ENCODE data around the gene LCN6.
"Not testable (repeated sequence)": the region's sequence is repeated elsewhere in the genome, so short reads cannot be mapped to it uniquely, and the experiment has no call there.

LCN6 gene

DNA sequence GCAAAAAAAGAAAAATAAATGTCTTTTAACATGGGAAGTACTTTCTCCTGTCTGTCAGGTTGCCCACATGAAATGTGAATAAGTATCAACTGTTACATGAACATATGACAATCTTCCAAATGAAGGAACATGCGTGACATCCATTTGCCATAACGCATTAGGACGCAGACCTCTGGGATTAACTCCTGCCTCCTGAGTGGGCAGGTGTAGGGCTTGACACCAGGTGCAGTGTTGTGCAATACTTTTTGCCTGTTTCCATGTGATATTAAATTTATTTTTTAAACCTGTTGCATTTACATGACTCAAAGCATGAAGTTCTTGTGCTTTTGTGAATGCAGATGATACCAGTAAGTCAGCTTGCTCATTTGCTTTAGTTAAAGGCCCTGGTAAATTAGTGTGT lies 34.1 kb upstream of the LCN6 start:
- DNase-seq, result no peak

DNA sequence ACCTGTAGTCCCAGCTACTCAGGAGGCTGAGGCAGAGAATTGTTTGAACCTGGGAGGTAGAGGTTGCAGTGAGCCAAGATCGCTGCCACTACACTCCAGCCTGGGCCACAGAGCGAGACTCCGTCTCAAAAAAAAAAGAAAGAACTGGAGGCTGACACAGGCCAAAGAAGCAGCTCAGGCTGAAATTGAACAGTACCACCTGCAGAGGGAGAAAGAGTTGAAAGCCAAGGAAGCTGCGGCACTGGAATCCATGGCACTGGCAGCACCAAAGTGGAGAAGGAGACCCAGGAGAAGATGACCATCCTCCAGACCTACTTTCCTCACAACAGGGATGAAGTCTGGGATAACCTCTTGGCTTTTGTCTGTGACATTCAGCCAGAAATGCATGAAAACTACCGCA lies 31.5 kb upstream of the LCN6 start:
- DNase-seq, result no peak

DNA sequence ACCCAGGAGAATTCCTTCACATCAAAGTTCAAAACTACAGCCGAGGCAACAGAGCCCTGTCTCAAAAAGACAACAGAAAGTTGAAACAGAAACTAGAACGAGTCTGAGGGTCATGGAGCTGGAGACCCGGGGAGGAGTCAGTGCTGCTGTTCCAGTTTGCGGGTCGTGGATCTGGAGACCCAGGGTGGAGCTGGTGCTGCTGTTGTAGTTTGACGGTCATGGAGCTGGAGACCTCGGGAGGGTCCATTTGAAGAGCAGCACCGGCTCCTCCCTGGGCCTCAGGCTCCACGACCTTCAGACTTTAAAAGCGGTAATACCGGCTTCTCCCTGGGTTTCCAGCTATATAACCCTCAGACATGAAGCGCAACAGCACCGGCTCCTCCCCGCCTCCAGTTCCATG lies 29.0 kb upstream of the LCN6 start:
- DNase-seq, result no peak

DNA sequence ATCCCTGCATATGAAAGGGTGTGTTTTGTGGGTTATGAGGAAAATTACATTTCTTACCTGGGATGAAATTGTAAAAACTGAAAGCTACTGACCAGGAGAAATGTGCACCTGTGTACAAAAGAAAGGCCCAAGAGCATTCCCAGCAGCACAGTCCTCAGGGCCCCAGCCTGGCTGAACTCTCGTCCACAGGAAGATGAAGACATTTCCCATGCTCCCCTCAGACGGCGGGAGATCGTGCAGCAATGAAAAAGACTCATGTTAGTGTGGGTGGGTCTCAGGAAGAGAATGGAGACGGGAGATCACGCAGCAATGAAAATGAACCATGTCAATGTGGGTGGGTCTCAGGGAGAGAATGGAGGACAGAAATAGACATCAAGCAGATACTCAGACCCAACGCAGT lies 28.6 kb upstream of the LCN6 start:
- no peak for DNase-seq

DNA sequence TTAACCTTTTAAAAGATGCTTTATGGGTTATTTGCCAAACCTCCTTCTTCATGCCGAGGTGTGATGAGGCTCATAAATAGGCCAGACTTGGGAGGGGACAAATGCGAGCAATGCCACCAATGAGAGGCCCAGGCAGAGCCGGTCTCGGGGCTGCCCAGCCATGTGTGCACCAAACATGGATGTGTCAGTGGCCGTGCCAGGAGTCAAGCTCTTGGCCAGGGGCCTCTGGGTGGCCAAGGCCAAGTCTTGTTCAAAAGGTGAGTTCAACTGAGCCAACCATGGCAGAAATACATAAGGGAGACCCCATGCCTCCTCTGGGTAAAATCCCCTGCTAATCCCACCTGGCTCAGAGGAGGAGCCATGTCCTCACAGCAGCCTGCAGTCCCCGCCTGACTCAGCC lies 26.9 kb upstream of the LCN6 start:
- no peak for DNase-seq

DNA sequence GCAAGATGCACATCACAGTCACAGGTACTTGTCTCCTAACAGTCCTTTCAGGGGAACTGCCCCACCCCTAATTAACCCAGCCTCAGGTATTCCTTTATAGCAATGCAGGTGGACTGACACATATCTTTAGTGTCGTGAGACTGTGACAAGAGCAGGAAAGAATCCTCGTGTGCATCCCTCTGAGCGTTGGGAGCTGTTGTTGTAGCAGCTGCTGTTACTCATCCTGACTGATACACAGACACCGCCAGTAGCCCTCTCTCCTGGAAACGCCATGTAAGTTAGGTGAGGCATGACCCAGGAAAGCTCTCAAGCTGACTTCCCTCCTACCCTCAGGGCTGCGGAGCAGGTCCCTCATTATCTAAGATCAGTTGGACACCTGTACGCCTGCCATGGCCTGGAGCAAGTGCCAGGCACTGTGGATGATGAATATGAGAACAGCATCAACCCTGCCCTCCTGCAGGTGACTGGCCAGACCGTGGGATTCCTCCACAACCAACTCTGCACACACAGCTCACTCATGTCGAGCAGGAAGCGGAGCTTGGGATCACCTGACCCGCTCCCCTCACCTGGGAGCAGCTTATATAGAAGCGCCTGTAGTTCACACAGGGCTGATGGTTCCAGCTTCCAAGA lies 26.2 kb upstream of the LCN6 start:
- no peak for DNase-seq

DNA sequence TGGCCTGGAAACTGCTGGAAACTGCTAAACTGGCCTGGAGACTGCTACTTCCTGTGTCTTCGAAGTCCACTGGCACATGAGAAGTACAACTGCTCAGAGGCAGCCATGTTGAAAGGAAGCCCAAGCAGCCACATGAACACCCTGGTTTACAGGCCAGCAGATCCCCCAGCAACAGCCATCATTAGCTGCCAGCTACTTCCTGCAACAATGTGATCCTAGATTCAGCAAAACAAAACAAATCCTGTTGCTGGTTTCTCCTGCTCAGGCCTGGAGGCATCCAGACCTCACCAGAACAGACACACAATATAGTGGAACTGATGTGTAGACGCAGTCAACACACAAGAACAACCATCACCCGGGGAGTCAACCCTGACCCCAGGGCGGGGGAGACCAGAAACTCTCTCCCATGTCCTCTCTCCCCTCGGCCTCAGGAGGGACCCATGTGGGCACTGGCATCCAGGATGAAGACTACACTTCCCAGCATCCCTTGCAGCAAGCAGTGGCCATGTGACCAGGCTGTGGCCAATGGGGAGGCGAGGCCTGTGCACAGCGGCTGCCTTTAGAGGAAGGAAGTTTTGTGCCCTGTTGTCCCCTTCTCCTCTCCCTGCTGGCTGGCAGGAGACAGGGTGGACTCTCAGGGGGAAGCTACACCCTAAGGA lies 25.2 kb upstream of the LCN6 start:
- DNase-seq, result no peak

DNA sequence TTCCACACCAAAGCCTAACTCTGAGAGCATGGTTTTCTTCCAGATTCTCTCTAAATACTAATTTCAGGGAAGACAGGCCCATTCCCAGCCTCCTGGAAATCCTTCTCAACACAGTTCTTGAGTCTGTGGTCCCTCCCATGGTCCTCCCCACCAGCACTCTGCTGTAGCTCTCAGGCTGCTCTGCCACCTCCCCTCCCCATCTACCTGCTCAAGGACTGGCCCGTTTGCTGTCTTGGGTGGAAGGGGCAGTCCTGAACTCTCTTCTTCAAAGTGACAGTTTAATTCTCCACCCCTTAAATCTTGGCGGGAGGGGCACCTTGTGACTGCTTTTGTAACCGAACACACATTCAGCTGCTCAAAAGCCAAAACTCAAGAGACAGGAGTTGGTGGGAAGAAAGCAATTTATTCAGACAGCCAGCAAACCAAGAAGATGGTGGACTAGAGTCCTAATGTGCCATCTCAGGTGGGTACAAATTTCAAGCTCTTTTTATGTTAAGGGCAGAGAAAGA lies 23.6 kb upstream of the LCN6 start:
- DNase-seq, result no peak

DNA sequence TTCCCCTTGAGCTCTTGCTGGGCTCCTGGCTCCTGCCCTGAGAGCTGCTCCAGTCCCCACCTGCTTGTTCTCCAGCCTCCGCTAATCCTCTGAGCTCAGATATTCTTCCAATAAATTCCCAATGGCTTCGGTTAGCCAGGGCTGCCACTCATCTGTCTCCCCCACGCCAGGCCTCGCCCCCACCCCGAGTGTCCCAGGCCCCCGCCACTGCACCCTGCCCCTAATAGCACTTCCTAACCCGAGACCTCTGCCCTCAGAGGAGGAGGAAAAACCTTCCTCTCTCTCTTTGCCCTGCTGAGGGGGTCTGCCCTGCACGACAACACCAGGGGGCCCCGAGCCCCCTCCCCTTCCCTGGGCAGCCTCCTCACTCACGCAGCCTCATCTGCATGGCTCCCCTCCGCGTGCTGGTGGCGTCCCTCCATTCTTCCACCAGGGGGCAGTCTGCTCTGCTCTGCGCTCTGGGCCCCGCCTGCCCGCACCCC lies 21.4 kb upstream of the LCN6 start:
- peak; percentile 39 for DNase-seq

DNA sequence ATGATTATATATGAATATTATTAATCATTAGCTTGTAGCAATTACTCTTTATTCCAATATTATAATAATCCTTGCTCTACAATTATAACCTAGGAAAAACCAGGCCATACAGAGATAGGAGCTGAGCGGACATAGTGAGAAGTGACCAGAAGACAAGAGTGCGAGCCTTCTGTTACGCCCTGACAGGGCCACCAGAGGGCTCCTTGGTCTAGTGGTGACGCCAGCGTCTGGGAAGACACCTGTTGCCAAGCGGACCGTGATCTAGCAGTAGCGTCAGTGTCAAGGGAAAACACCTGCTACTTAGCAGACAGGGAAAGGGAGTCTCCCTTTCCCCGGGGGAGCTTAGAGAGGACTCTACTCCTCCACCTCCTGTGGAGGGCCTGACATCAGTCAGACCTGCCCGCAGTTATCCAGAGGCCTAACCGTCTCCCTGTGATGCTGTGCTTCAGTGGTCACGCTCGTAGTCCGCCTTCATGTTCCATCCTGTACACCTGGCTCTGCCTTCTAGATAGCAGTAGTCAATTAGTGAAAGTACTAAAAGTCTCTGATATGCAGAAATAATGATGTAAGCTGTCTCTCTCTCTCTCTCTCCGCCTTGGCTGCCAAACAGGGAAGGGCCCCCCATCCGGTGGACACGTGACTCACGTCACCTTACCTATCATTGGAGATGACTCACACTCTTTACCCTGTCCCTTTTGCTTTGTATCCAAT lies 18.2 kb upstream of the LCN6 start:
- DNase-seq, result not testable (repeated sequence)

DNA sequence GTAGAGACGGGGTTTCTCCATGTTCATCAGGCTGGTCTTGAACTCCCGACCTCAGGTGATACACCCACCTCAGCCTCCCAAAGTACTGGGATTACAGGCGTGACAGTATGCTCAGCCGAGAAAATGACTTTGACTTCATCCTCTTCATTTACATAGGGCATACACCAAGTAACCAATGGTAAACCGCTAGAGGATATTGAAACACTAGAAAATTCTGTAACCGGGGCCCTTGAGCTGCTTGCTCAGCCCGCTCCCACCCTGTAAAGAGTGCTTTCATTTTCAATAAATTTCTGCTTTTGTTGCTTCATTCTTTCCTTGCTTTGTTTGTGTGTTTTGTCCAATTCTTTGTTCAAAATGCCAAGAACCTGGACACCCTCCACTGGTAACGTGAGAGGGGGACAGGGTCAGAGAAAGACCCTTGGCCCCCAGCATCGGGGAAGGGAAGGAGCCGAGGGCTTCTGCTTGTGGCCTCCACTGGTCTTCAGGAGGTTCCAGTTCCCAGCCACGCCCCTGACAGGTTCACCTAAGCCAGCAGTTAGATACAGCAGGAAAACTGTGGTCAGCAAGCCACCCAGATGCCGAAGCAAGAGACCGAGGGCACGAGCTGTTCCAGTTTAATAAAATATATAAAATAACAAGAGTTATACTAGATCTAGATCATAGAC lies 17.6 kb upstream of the LCN6 start:
- not testable (repeated sequence) for DNase-seq

DNA sequence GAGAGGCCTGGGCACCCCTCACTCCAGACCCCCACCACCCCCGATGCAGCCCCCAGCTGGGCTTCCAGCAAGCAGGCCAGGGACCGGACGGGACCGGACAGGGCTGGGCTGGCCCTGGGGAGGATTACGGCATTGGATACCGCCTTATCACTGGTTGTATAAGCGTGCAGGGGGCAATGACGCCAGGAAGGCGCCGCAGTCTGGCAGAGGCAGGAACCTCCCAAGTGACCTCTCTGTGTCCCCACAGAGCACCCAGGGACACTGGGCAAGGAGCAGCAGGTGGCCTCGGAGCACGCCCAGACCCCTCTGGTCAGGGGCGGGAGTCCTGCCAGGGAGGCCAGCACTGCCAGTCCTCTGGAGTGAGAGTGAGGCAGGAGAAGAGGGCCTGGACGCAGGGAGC lies 16.7 kb upstream of the LCN6 start:
- DNase-seq, result no peak

DNA sequence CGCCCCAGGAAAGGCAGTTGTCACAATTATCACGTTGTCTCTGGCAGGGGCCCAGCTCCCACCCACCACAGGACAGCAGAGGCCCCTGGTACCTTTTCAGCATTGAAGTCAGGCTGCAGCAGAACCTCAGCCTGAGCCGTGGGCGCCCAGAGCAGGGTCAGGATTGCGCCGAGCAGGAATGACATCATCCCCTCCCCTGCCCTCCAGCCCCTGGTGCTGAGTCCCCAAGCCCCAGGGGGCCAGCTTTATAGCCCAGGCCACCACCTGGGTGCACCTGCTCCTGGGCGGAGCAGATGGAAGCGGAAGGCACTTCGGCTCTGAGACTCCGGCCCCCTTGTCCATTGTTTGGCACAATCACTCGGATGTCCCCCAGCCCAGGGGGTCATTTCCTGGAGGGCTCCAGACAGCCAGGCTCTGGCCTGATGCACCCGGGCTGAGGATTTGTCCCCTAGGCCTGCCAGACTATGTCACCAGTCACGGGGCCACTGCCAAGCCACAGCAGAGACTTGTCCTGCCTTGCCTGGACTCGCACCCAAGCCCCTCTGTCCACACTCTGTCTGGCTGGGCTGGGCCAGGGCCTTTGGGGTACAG lies 16.1 kb upstream of the LCN6 start, which contains the start of gene LCN15:
Gene LCN15, minus strand, starts transcription at position 218 of the 591 bp plus-strand sequence. Its CDS starts 30 bp downstream, at position 188.
- DNase-seq, result no peak

DNA sequence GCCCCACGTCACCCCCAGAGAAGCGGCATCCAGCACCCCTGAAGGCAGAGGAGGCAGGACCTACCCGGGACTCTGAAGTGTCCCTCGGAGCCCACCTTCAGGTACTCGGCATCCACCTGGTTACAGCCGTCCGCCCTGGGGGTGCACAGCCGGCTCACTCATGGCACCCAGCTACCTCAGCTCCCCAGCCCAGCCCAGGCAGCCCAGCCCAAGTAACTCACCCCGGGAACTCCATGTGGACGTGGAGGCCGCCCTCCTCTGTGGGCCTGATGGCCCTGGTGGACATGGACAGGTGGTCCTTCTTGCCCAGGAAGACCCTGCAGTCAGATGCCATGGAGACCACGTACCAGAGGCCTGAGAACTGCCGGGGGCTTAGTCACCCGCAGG lies 15.3 kb upstream of the LCN6 start:
- DNase-seq, result no peak

DNA sequence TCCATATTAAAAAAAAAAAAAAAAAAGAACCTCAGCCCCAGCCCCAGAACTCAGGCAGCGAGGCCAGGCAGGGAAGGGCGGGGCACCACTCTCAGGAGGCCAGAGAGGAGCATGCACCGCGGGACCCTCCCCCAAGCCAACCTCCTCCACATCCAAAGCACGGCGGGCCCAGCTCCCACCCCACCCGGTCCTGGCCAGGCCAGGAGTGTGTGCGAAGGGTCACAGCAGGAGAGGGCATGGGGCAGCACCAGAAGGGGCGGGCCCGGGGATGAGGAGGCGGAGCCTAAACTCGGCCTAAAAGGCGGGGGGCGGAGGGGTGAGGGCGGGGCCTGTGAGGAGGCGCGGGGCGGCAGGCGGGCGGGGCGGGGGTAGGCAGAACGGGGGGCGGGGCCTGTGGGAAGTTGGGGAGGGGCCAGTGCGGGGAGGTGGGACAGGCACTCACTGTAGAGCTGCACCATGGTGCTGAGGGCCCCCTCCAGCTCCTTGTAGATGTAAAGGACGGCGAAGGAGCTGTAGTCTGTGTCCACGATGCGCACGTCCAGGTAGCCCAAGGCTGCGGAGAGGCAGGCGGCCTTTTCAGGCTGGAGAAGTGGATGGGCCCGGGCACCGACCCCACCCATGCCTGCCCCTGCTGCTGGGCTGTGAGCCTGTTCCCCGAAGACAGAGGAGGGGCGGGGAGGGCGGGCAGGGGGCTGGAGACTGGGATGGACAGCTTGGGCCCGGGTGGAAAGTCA lies 14.8 kb upstream of the LCN6 start:
- no peak for DNase-seq

DNA sequence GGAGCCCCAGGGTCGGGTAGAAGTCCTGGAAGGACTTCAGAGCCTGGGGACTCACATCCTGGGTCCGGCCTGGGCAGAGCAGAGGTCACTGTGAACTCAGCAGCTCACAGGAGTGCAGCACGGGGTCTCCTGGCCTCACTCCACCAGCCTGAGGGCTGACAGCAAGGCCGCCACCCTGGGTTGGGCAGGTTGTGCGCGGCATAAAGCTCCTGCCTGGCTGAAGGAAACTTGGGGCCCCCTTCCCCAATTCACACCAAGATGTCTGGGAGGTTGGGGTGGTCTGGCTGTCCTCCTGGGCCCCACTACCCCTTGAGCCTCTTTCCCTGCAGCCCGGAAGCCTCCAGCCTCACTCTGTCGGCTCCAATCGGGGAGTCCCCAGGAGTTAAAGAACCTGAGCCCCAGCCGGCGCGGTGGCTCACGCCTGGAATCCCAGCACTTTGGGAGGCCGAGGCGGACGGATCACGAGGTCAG lies 13.9 kb upstream of the LCN6 start:
- no peak for DNase-seq

DNA sequence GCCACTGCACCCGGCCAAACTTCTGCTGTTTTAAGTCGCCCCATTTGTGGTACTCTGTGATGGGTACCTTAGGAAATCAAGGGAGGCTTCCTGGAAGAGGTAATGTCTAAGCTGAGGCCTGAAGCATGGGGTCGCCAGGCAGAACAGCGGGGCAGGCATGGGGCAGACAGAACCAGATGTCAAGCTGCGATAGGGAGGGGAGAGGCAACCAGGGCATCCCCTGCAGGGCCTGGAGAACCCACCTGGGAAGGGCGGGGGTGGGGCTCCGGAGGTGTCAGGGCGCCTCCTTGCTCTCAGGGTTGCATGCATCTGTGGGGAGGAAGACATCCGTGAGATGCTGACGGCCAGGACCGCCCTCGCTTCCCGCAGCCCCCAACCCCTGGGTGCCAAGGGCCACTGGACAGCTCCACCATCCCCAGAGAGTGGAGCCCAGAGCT lies 13.2 kb upstream of the LCN6 start:
- no peak for DNase-seq

DNA sequence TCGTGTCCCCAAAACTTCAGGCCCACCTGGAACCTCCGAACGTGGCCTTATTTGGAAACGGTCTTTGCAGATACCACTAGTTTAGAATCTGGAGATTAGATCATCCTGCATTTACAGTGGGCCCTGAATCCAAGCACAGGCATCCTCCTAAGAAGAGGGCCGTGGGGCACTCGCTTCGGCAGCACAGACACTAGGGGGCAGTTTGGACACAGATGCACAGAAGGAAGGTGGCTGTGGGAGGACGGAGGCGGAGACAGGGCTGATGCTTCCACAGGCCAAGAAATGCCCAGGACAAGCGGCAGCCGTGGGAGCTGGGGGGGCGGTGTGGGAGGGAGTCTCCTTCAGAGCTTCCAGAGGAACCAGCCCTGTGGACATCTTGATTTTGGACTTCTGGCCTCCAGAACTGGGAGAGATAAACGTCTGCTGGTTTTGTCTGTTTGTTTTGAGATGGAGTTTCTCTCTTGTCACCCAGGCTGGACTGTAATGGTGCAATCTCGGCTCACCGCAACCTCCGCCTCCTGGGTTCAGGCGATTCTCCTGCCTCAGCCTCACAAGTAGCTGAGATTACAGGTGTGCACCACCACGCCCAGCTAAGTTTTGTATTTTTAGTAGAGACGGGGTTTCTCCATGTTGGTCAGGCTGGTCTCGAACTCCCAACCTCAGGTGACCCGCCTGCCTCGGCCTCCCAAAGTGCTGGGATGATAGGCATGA lies 12.7 kb upstream of the LCN6 start:
- DNase-seq, result not testable (repeated sequence)

DNA sequence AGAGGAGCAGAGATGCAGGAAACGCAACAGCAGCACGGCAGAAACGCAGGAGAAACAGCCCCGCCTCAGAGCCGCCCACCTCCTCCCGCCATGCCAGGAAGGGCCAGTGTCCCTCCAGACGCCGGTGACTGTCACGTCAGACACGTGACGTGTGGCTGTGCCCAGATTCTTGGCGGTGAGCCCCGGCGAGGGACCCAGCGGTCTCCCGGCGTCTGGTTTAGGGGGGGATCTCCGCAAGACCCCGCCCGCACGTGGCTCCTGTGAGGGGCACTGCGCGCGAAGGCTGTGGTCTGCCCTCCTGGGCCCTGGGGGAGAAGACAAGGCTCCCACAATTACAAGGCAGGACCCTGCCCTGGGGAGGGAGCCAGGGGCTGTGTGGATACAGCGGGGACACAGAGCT lies 12.1 kb upstream of the LCN6 start:
- no peak for DNase-seq

DNA sequence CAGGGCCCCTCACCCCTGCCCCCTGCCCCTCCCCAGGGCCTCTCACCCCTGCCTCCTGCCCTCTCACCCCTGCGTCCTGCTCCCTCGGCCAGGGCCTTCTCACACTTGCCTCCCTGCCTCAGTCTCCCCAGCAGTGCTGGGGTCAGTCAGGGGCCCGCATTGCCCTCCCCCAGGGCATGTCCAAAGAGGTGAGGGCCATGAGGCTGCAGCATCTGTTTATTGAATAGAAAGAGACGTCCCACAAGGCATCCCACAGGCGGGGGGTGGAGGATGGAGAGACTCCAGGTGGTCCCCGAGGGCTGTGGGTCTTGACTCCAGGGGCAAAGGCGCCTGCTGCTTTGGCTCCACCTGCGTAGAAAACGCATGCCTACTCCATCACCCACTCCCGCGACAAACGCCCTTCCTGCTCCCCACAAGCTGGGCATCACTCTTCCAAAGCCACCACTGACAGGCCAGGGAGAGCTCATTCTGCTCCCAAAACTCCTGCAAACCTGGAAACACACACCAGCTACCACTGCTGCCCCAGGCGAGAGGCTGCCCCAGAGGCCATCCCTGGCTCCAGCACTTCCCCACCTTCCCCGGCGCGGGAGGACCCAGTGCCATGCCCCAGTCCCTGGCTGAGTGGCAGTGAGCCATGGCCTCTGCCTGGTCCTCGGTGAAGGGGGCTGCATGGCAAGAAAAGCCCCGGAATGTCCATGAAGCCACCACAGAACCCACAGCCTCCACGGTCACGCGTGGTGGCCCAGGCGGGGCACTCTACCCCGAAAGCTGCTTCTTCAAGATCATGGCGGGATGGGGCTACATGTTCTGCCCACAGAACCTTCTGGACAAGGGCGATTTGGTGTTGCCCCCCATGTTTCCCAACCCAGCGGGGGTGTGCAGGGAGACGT lies 11.4 kb upstream of the LCN6 start:
- no peak for DNase-seq

Measured in activated gamma-delta T cell treated with Interleukin-2 at 50 U/mL for 16 hours (primary cell).